ENCODE measurements around the gene FLT3.

- TF ChIP-seq CTCF (IDR thresholded peaks at IDR 0.05; ENCODE audit: insufficient read depth, low read length, poor library complexity, severe bottlenecking) (no peak), EZH2phosphoT487 (conservative IDR thresholded peaks at IDR 0.05; ENCODE audit: low read length) (no peak)
These were observed 2.9 kb downstream of the FLT3 start for GRCh38 chr13:28097503-28097902.
